Esophagus muscularis mucosa (tissue), 4 donors: ENCODE data around the gene MYH6.

Experiments used
- CTCF ChIP-seq, 3 experiments: fragments of 200-600 bp in 2 of 3; fragments of 450-650 bp in 1 of 3; sonication (generic) in 2 of 3; IDR thresholded peaks; one replicate each; pipeline ENCODE4 v1.5.1; 2017 to 2019; ENCODE audit warnings: antibody characterized with exemption in 3 of 3, mild to moderate bottlenecking in 2 of 3, moderate library complexity in 1 of 3
- EP300 ChIP-seq: sonication (generic); formaldehyde crosslinking; IDR thresholded peaks from one replicate; pipeline ENCODE4 v1.6.1; 2017; ENCODE audit warnings: antibody characterized with exemption
- POLR2A ChIP-seq: fragments of 450-650 bp; IDR thresholded peaks from one replicate; pipeline ENCODE4 v1.6.1; 2017; ENCODE audit warnings: antibody characterized with exemption, moderate library complexity, mild to moderate bottlenecking, low read depth
- POLR2AphosphoS5 ChIP-seq, 2 donors: sonication (generic); formaldehyde crosslinking; IDR thresholded peaks; one replicate each; pipeline ENCODE4 v1.6.1; 2017; ENCODE audit warnings: antibody characterized with exemption in 2 of 2

- TF ChIP-seq CTCF (IDR thresholded peaks at IDR 0.05) = no peak
- no peak for TF ChIP-seq POLR2A
- no peak for TF ChIP-seq EP300
- TF ChIP-seq POLR2AphosphoS5 (IDR thresholded peaks at IDR 0.05) = peak in 1 of 2 donors; percentile 7
These were observed 52.1 kb downstream of the MYH6 start for GRCh38 chr14:23355871-23356435.
